ENCODE results near the gene TBXT. TPM values are rescaled to one million over a fixed set of nuclear protein-coding genes. Genes with fewer than 3 reads are reported as not detected.
"Not testable (repeated sequence)": the region's sequence is repeated elsewhere in the genome, so short reads cannot be mapped to it uniquely, and the experiment has no call there.

Gene TBXT
- total and polyA plus RNA-seq, 12 donors = not detected

DNA sequence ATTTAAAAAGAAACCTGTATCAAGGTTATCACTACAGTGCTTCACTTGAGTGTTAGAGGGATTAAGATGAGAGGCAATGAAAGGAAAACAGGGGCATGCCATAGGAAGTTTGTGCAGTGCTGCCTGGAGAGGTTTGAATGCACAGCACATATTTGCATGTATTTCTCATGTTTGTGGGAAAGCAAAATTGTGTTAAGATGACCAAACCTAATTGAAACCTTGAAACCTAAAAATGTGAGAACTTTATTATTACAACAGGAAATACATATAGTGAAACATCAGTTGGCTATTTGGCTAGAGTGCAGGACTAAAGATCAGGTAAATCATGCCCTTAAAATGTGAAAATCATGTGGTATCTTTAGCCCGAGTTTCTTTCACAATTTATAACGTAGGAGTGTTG lies 8.5 kb upstream of the TBXT start:
- Histone ChIP-seq H3K9me3 (replicated peaks in 1 of 3) (no peaks in the 10 kb centered on the region), H3K4me3 (no peak overlapping the region)
- intact Hi-C loops (cut with DNase I) = no loop called here

GRCh38 chr6:166175093-166175492 lies 7.4 kb upstream of the TBXT start:
- DNase-seq; H3K9me3 ChIP-seq (replicated peaks in 1 of 3); H3K4me1 ChIP-seq (replicated peaks in 1 of 2); intact Hi-C loops (cut with DNase I); H3K27me3 ChIP-seq; H3K36me3 ChIP-seq (replicated peaks in 1 of 2); H3K27ac ChIP-seq; H3K4me3 ChIP-seq: not testable (repeated sequence)
- WGBS, 4 donors = 78 to 99% (median 89%) methylated on average over 2 to 3 of the region's 3 CpGs

More for the DNA sequence above, 8.5 kb upstream of the TBXT start:
- Histone ChIP-seq H3K27me3 (no peaks in the 10 kb centered on the region), H3K36me3 (replicated peaks in 1 of 2) (no peaks in the 10 kb centered on the region), H3K27ac (no peak overlapping the region), H3K4me1 (replicated peaks in 1 of 2) (no peaks in the 10 kb centered on the region)
- TF ChIP-seq, protein P1, sequence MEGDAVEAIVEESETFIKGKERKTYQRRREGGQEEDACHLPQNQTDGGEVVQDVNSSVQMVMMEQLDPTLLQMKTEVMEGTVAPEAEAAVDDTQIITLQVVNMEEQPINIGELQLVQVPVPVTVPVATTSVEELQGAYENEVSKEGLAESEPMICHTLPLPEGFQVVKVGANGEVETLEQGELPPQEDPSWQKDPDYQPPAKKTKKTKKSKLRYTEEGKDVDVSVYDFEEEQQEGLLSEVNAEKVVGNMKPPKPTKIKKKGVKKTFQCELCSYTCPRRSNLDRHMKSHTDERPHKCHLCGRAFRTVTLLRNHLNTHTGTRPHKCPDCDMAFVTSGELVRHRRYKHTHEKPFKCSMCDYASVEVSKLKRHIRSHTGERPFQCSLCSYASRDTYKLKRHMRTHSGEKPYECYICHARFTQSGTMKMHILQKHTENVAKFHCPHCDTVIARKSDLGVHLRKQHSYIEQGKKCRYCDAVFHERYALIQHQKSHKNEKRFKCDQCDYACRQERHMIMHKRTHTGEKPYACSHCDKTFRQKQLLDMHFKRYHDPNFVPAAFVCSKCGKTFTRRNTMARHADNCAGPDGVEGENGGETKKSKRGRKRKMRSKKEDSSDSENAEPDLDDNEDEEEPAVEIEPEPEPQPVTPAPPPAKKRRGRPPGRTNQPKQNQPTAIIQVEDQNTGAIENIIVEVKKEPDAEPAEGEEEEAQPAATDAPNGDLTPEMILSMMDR (IDR thresholded peaks at IDR 0.05) = no peak
- no peak for TF ChIP-seq POLR2A (IDR thresholded peaks at IDR 0.05)
- no peak for DNase-seq
- 55 to 63% (median 58%) methylated on average over 2 of the region's 2 CpGs for WGBS, 4 donors

DNA sequence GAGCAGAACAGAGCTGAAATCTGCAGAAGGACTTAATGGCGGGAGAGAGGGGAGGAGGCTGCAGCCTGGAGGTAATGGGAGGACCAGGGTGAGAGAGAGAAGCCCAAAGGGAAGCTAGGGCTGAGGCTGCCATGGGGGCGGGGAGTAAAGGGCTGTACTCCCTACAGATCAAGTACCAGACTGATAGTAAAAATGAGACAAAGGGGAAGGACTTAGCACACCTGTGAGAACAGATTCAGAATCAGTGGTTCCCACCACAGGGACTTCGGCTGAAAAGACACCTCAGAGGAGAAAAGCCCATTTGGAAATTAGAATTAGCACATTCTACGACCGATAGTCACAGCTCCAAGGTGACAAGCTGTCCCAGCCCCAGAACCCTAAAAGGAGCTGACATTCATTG lies 6.4 kb upstream of the TBXT start:
- Histone ChIP-seq H3K4me1 (replicated peaks in 1 of 2) (no peaks in the 10 kb centered on the region), H3K36me3 (replicated peaks in 1 of 2) (no peaks in the 10 kb centered on the region), H3K9me3 (replicated peaks in 1 of 3) (no peaks in the 10 kb centered on the region), H3K4me3 (no peak overlapping the region), H3K27me3 (peaks cover 12% of the 10 kb centered on the region), H3K27ac (no peak overlapping the region)
- WGBS, 4 donors = 10 to 22% (median 14%) methylated on average over 5 of the region's 5 CpGs
- intact Hi-C loops (cut with DNase I) = no loop called here
- no peak for DNase-seq
- TF ChIP-seq, protein P1 (IDR thresholded peaks at IDR 0.05) = no peak
- no peak for TF ChIP-seq POLR2A (IDR thresholded peaks at IDR 0.05)

DNA sequence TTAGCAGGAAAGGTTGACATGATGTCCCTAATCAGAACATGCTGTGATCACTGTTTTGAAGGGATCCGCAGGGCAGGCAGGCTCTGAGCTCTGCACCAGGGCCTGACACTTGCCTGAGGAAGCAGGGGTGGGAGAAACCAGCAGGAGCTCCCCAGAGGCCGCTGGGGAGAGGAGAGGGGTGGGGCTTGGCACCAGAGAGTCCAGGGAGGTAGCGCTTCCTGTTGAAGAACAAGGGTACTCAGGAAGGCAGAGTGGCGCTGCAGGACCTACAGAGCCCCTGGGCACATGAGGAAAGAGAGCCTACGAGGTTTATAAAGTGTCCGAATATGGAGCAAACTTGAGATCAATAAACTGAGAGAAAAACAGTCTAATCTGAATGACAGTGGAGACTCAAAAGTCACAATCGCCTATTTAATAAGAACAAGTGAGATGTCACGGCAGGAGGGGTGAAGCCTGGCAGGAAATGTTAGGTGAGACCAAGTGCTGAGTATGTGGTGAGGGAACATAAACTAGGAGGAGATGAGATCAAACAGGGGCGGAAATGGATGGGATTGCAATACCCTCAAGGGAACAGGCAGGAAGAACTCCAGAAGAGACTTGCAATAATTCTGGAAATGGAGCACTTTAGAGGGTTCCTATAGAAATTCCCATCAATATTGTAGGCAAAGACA lies 5.8 kb upstream of the TBXT start:
- peaks cover 0 to 3% of the 10 kb centered on the region in 2 donors for H3K4me1 ChIP-seq (replicated peaks in 1 of 2)
- peaks cover 18% of the 10 kb centered on the region for H3K27me3 ChIP-seq
- intact Hi-C loops (cut with DNase I) = no loop called here
- 9 to 13% (median 9%) methylated on average over 9 of the region's 9 CpGs for WGBS, 4 donors
- no peak for DNase-seq
- H3K9me3 ChIP-seq (replicated peaks in 1 of 3) = no peaks in the 10 kb centered on the region
- H3K36me3 ChIP-seq (replicated peaks in 1 of 2) = no peaks in the 10 kb centered on the region
- H3K27ac ChIP-seq = no peak overlapping the region
- H3K4me3 ChIP-seq = no peak overlapping the region
- TF ChIP-seq, protein P1 (IDR thresholded peaks at IDR 0.05) = no peak
- no peak for TF ChIP-seq POLR2A (IDR thresholded peaks at IDR 0.05)

DNA sequence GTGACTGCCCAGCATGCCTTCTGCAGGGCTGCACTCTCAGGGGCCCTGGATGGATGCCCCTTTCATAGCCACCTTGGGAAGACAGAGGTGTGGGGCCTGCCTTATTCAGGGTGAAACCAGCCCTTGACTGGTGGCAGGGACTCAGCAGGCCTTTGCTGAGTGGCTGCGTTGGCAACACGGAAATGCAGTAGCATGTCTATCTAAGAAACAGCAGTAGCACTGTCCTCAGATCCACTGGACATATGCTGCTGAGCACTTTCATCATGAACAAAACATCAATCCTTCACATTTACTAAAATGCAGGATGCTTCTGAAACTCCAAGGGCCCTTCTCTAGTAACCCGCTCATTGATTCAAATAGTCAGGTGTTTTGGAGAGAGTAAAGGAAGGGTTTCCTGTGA lies 4.9 kb upstream of the TBXT start:
- Histone ChIP-seq H3K4me3 (no peak overlapping the region), H3K36me3 (replicated peaks in 1 of 2) (no peaks in the 10 kb centered on the region), H3K27me3 (peaks cover 27% of the 10 kb centered on the region), H3K27ac (no peak overlapping the region), H3K4me1 (replicated peaks in 1 of 2) (peaks cover 0 to 7% of the 10 kb centered on the region in 2 donors), H3K9me3 (replicated peaks in 1 of 3) (no peaks in the 10 kb centered on the region)
- WGBS, 4 donors = 69 to 84% (median 77%) methylated on average over 2 to 3 of the region's 3 CpGs
- intact Hi-C loops (cut with DNase I) = no loop called here
- TF ChIP-seq, protein P1 (IDR thresholded peaks at IDR 0.05) = no peak
- no peak for DNase-seq

Measured in adrenal gland (tissue), 12 donors.